ENCODE measurements around the gene AGER.
"Not testable (repeated sequence)": the region's sequence is repeated elsewhere in the genome, so short reads cannot be mapped to it uniquely, and the experiment has no call there.

The AGER gene

DNA sequence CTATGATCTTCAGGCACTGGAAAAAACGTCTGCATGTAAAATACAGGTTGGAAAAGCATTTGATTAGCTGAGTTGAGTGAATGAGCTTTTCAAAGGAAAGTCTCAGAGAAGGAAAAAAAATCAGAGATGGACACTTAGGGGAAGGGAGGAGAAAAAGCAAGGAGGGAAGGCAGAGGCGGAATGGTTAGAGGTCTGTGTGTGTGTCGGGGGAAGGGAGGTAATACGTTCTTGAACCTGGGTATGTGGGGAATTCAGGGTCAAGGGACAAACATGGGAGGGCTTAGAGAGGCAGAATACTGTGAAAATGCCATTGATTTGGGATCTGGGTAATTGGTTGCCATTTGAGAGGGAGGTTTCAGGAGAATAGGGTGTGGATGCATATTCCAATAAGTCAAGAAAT is 37.4 kb downstream of the AGER start:
- DNase-seq: no peak

DNA sequence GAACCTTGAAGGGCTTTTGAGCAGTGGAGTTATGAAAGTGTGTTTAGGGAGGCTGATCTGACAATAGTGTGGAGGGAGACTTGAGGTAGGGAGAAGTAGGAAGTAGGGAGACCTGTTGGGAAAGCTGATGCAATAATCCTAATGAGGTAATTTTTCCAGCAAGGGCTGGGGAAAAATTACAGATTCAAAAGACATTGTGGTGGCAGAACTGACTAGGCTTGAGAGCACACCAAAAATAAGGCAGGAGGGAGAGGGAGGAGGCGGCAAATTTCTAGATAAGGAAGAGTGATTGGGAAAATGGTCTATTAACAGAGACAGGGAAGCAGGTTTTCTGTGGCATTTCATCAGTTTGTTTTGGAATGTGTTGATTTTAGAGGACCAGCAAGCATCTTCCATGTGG is 37.8 kb downstream of the AGER start:
- no peak for DNase-seq

DNA sequence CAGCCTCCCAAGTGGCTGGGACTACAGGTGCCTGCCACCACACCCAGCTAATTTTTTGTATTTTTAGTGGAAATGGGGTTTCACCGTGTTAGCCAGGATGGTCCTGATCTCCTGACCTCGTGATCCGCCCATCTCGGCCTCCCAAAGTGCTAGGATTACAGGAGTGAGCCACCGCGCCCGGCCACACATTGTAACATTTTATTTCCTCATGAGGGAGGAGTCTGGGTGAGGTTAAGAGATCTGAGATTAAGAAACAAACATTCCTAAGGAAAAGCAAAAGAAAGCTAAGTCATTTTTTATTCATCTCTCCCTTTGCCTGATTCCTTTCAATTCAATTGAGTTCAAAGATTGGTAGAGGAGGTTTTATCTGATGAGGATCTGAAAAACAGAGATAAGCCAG is 39.8 kb downstream of the AGER start:
- not testable (repeated sequence) for DNase-seq

DNA sequence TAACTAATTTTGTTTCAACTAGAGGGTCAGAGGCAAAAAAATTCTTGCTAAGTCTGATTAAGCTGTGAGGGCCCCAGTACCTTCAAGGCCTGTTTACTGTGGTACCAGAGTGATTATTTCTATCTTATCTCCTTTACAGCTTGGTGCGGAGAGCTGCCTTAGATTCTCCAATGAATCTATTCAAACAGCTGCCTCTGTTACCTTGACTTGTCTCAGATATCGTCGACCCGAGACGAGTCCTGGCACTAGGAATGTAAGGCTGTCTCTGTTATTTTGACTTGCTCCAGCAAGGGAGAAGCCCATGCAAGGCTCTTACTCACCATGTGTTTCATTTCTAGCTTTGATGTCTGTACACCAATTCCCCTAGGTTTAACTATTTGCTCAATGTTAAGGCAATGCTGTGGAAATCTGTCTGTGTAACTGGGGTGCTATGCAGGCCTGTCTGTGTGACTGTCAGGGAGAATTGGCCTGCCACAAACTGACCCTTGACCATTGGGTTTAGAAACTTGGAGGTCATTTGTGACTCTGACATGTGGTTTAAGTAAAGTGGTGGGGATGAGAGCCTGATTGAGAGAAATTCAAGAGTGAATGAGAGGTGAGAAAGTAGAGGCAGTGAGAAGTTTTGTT is 43.5 kb downstream of the AGER start:
- DNase-seq: no peak

DNA sequence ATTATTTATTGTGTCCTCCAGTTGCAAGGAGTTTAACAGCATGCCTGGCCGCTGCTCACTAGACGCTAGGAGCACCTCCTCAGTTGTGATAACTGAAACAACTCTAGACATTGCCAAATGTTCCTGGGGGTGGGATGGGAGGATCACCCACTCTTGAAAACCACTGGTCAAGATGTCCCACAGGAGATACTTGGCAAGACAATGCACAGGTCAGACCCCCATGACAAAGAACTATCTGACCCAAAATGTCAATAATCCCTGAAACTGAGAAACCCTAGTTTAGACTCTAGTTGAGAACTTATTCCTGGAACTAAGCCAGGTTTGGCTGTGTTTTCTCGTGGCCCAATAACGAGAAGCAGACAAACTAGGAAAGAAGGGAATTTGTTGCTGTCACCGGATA is 44.5 kb downstream of the AGER start:
- no peak for DNase-seq

DNA sequence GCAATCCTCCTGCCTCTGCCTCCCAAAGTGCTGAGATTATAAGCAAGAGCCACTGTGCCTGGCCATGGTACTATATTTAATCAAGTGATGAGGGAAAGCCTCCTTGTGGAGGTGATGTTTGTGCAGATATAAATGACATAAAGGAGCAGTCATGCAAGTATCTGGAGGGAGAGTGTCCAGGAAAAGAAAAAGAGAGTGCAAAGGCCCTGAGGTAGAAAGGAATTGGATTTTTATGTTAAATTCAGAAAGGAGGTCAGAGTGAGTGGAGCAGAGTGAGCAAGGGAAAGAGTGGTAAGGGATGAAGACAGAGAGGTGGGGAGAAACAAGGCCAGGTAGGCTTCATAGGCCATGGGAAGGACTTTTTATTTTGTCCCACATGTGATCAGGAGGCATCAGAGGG is 46.6 kb downstream of the AGER start:
- no peak for DNase-seq

DNA sequence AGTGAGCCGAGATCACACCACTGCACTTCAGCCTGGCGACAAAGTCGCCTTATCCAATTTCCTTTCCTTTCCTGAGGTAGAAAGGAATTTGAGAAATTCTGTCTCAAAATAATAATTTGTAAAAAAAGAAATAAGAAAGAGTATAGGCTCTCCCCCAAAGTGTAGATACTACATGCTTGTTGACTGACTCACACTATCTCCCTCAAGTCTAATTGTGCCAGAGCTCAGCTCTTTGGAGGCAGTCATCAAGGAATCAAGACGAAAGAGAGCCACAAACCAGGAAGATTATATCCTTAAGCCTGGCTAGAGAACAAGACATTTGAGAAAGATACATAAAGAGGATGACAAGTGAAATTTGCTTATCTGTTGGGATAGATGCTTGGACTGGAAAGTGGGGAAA is 50.3 kb downstream of the AGER start:
- no peak for DNase-seq

DNA sequence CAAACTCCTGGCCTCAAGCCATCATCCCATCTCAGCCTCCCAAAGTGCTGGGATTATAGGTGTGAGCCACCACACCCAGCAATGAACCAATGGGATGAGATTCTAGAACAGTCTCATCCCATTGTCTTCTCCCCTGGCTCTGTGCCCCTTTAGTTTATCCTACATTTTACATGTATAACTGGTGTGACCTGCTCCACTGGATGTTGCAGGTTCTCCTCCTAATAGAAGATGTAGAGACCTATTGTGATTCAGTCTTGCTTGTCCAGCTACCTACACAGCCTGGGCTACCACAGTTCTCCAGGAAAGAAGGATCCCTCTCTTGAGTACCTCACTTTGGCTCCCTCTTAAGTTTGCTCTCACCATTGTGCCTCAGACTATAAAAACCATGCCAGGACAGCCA is 51.9 kb downstream of the AGER start:
- DNase-seq: no peak

DNA sequence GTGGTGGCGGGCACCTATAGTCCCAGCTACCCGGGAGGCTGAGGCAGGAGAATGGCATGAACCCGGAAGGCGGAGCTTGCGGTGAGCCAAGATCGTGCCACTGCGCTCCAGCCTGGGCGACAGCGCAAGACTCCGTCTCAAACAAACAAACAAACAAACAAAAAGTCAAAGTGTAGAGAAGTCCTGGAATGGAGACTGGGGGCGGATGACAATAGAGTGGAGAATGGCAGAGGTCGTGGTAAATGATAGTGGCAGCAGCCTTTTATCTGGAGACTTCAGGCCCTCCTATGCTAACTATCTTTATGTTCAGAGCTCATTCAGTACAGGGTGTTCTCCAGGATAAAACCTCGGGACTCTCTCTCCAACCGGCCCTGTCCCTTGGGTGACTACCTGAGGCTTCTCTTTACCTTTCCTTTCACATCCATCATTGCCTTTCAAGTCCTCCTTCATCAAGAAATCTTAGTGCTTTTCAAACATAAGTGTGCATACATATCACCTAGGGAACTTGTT is 52.6 kb downstream of the AGER start:
- no peak for DNase-seq

All from stimulated activated CD4-positive, alpha-beta T cell treated with anti-CD3 and anti-CD28 coated beads, Interleukin-15, amount 100 ng/mL, for 24 hours (primary cell).